ENCODE measurements around the gene GBP3.

DNA sequence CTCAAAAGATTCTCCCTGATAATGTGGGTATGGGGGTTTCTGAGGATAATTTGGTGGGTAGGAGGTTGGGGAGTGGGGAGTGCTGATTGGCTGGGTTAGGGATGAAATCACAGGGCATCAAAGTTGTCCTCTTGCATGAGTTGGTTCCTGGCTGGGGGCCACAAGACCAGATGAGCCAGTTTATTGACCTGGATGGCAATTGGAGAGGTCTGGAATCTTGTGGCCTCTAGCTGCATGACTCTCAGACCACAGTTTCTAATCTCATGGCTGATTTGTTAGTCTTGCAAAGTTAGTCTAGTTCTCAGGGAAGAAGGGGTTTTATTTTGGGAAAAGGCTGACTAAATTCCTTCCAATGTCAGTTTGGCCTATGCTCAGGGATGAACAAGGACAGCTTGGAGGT, 45.6 kb upstream of the GBP3 start:
- no peak for TF ChIP-seq POLR2AphosphoS5 (IDR thresholded peaks at IDR 0.05)
- TF ChIP-seq, protein P1, sequence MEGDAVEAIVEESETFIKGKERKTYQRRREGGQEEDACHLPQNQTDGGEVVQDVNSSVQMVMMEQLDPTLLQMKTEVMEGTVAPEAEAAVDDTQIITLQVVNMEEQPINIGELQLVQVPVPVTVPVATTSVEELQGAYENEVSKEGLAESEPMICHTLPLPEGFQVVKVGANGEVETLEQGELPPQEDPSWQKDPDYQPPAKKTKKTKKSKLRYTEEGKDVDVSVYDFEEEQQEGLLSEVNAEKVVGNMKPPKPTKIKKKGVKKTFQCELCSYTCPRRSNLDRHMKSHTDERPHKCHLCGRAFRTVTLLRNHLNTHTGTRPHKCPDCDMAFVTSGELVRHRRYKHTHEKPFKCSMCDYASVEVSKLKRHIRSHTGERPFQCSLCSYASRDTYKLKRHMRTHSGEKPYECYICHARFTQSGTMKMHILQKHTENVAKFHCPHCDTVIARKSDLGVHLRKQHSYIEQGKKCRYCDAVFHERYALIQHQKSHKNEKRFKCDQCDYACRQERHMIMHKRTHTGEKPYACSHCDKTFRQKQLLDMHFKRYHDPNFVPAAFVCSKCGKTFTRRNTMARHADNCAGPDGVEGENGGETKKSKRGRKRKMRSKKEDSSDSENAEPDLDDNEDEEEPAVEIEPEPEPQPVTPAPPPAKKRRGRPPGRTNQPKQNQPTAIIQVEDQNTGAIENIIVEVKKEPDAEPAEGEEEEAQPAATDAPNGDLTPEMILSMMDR (IDR thresholded peaks at IDR 0.05), result no peak
- TF ChIP-seq POLR2A (IDR thresholded peaks at IDR 0.05), result no peak
